HCT116 (cell line): Measurements from ENCODE around the gene ECSCR. TPM values are rescaled to one million over a fixed set of nuclear protein-coding genes. Genes with fewer than 3 reads are reported as not detected.

Experiments
- ATAC-seq: fragments of 200-7000 bp; cut with Tn5 transposase; 2 replicates; pipeline ENCODE4 v1.9.1; 2020; ENCODE audit warnings: mild to moderate bottlenecking, moderate library complexity
- BruUV-seq: library from RNA; stranded (reverse); fragments of 400-500 nt; replicated peaks from 2 replicates; lab custom pipeline; 2021; lab: Mats Ljungman, UMichigan
- CTCF ChIA-PET: fragments of 300-600 bp; sonication (Branson Sonifier 250); formaldehyde crosslinking; loops from one replicate; lab custom pipeline; 2021; ENCODE audit warnings: antibody characterized with exemption; lab: Charles Lee
- POLR2A ChIA-PET: fragments of 300-600, 350-600 bp; sonication (Branson Sonifier 250); formaldehyde crosslinking; loops from one replicate; lab custom pipeline; 2021; ENCODE audit warnings: antibody characterized with exemption; lab: Charles Lee
- RAD21 ChIA-PET, 2 experiments: fragments of 300-600 bp; sonication (Branson Sonifier 250); formaldehyde crosslinking; loops; one replicate each; lab custom pipeline; 2023; ENCODE audit warnings: low total read pairs in 2 of 2; ENCODE audit not compliant: uncharacterized antibody in 2 of 2, unreplicated experiment in 2 of 2, low non-redundant PET in 1 of 2; lab: Charles Lee
- DNase-seq: peaks from one replicate; pipeline ENCODE4 v3.0.0-alpha.2; 2010; ENCODE audit warnings: low read depth, low spot score
- H2AFZ ChIP-seq: fragments of 200-600 bp; shearing (Covaris generic), sonication (generic); 2 replicates; pipeline ENCODE4 v1.6.1; 2017; ENCODE audit warnings: low read depth, mixed run types, mixed read lengths, antibody characterized with exemption, low read length; ENCODE audit not compliant: poor library complexity, severe bottlenecking
- H3K27ac ChIP-seq: 2 replicates; pipeline ENCODE4 v1.5.1; 2012; ENCODE audit warnings: low read depth, low read length
- H3K27me3 ChIP-seq: fragments of 200-600 bp; sonication (generic); 2 replicates; pipeline ENCODE4 v1.6.1; 2016; ENCODE audit warnings: mixed run types, low read length, mixed read lengths; ENCODE audit not compliant: insufficient read depth
- H3K36me3 ChIP-seq, 2 experiments: fragments of 200-500 bp in 1 of 2; fragments of 200-600 bp in 1 of 2; sonication (Bioruptor generic) in 1 of 2; sonication (generic) in 1 of 2; 2 replicates each; pipeline versions ENCODE4 v1.5.1 to v1.6.1; 2014 to 2016; ENCODE audit warnings: low read length in 2 of 2, inconsistent platforms in 1 of 2, mixed read lengths in 1 of 2, mixed run types in 1 of 2; ENCODE audit not compliant: insufficient read depth in 2 of 2, control insufficient read depth in 1 of 2
- H3K4me1 ChIP-seq, 2 experiments: fragments of 200-600 bp in 1 of 2; sonication (generic) in 1 of 2; 2 replicates each; pipeline versions ENCODE4 v1.5.1 to v1.6.1; 2012 to 2017; ENCODE audit warnings: low read length in 2 of 2, inconsistent platforms in 1 of 2, mild to moderate bottlenecking in 1 of 2, mixed read lengths in 1 of 2, mixed run types in 1 of 2, moderate library complexity in 1 of 2; ENCODE audit not compliant: insufficient read depth in 2 of 2, control insufficient read depth in 1 of 2
- H3K4me2 ChIP-seq: fragments of 200-600 bp; sonication (generic); 2 replicates; pipeline ENCODE4 v1.6.1; 2017; ENCODE audit warnings: mixed run types, low read length, mixed read lengths
- H3K4me3 ChIP-seq, 2 experiments: fragments of 200-600 bp in 1 of 2; sonication (generic) in 1 of 2; replicated peaks in 1 of 2; 2 replicates each; pipeline ENCODE4 v1.5.1; 2011 to 2016; ENCODE audit warnings: low read length in 2 of 2, control low read depth in 1 of 2, low read depth in 1 of 2, mild to moderate bottlenecking in 1 of 2, mixed read lengths in 1 of 2, mixed run types in 1 of 2
- H3K79me2 ChIP-seq: fragments of 200-600 bp; sonication (generic); 2 replicates; pipeline ENCODE4 v1.6.1; 2017; ENCODE audit warnings: mild to moderate bottlenecking, mixed run types, low read length, moderate library complexity, mixed read lengths; ENCODE audit not compliant: insufficient read depth
- H3K9ac ChIP-seq: fragments of 200-600 bp; sonication (generic); 2 replicates; pipeline ENCODE4 v1.6.1; 2016; ENCODE audit warnings: low read length, mixed read lengths
- H3K9me2 ChIP-seq: fragments of 200-600 bp; sonication (generic), shearing (Covaris generic); 2 replicates; pipeline ENCODE4 v1.6.1; 2017; ENCODE audit warnings: mixed run types, mild to moderate bottlenecking, moderate library complexity; ENCODE audit not compliant: insufficient read depth
- H3K9me3 ChIP-seq, 2 experiments: fragments of 200-500 bp in 1 of 2; fragments of 200-600 bp in 1 of 2; sonication (Bioruptor generic) in 1 of 2; sonication (generic) in 1 of 2; 2 replicates each; pipeline ENCODE4 v1.6.1; 2014 to 2017; ENCODE audit warnings: low read length in 2 of 2, mixed read lengths in 2 of 2, inconsistent platforms in 1 of 2, low read depth in 1 of 2, mild to moderate bottlenecking in 1 of 2, mixed run types in 1 of 2, moderate library complexity in 1 of 2; ENCODE audit not compliant: control insufficient read depth in 1 of 2, insufficient read depth in 1 of 2
- H4K20me1 ChIP-seq: fragments of 200-600 bp; sonication (generic), shearing (Covaris generic); 2 replicates; pipeline ENCODE4 v1.6.1; 2017; ENCODE audit warnings: mixed run types, mild to moderate bottlenecking, moderate library complexity; ENCODE audit not compliant: insufficient read depth
- EGR1 ChIP-seq: IDR thresholded peaks from 2 replicates; pipeline ENCODE4 v1.6.1; 2012; ENCODE audit warnings: low read depth
- EZH2 ChIP-seq: fragments of 200-600 bp; sonication (generic); IDR thresholded peaks from 2 replicates; pipeline ENCODE4 v1.6.1; 2017; ENCODE audit warnings: antibody characterized with exemption, mixed run types
- YY1 ChIP-seq: IDR thresholded peaks from 2 replicates; pipeline ENCODE4 v1.6.1; 2011; ENCODE audit warnings: low read length, low read depth, moderate library complexity, mild to moderate bottlenecking; ENCODE audit not compliant: insufficient replicate concordance; ENCODE audit errors: extremely low read depth
- intact Hi-C: fragments of 100-400 bp; cut with micrococcal nuclease; formaldehyde crosslinking; loops from 2 replicates; pipeline ENCODE4 v1.10.0; 2022
- total RNA-seq: library from RNA; stranded (reverse); gene quantifications from one replicate; pipeline ENCODE4 v1.2.1, GENCODE V29; 2021; ENCODE audit not compliant: unreplicated experiment
- TF ChIP-seq, protein P1 (sequence below): IDR thresholded peaks from 2 replicates; pipeline ENCODE4 v1.6.1; 2011; ENCODE audit warnings: mild to moderate bottlenecking, low read length, moderate library complexity; ENCODE audit not compliant: insufficient replicate concordance; ENCODE audit errors: extremely low read depth

ECSCR gene
- total RNA-seq, 1 experiment from 2014 or later = not detected

DNA sequence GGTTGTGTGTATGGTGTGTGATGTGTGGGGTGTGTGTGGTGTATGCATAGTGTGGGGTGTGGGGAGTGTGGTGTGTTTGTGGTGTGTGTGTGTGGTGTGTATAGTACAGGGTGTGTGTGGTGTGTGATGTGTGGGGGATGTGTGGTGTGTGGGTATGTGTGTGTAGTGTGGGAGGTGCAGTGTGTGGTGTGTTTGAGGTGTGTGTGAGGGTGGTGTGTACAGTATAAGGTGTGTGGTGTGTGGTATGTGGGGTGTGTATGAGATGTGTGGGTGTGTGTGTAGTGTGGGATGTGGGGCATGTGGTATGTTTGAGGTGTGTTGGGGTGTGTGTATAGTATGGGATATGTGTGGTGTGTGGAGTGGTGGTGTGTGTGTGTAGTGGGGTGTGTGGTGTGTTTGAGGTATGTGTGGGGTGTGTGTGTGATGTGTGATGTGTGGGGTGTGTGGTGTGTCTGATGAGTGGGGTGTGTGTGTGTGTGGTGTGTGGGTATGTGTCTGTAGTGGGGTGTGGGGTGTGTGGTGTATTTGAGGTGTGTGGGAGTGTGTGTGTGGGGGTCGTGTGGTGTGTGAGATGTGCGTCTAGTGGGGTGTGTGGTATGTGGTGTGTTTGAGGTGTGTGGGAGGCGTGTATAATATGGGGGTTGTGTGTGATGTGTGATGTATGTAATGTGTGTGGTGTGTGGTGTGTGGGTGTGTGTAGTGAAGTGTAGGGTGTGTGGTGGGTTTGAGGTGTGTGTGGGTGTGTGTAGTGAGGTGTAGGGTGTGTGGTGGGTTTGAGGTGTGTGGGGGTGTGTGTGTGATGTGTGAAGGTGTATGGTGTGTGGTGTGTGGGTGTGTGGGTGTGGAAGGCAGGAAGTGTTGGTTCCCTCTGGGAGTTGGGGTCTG lies 8.6 kb downstream of the ECSCR start:
- ATAC-seq (no peak), DNase-seq (no peak)
- Histone ChIP-seq H2AFZ (no peak overlapping the region), H3K9me2 (no peaks in the 10 kb centered on the region), H4K20me1 (no peaks in the 10 kb centered on the region), H3K9ac (no peak overlapping the region), H3K4me3 (no peak overlapping the region), H3K4me2 (no peak overlapping the region), H3K79me2 (no peaks in the 10 kb centered on the region), H3K27ac (no peak overlapping the region), H3K9me3 (no peaks in the 10 kb centered on the region), H3K4me1 (peaks cover 0 to 2% of the 10 kb centered on the region in 2 experiments; a peak in 1 of 4 replicates), H3K36me3 (no peaks in the 10 kb centered on the region), H3K27me3 (no peaks in the 10 kb centered on the region)
- CTCF ChIA-PET = no interaction called here
- intact Hi-C loops = no loop called here
- RAD21 ChIA-PET = no interaction called here
- TF ChIP-seq EGR1 (no peak), EZH2 (no peak), YY1 (no peak)
- TF ChIP-seq, protein P1, sequence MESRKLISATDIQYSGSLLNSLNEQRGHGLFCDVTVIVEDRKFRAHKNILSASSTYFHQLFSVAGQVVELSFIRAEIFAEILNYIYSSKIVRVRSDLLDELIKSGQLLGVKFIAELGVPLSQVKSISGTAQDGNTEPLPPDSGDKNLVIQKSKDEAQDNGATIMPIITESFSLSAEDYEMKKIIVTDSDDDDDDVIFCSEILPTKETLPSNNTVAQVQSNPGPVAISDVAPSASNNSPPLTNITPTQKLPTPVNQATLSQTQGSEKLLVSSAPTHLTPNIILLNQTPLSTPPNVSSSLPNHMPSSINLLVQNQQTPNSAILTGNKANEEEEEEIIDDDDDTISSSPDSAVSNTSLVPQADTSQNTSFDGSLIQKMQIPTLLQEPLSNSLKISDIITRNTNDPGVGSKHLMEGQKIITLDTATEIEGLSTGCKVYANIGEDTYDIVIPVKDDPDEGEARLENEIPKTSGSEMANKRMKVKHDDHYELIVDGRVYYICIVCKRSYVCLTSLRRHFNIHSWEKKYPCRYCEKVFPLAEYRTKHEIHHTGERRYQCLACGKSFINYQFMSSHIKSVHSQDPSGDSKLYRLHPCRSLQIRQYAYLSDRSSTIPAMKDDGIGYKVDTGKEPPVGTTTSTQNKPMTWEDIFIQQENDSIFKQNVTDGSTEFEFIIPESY = no peak
- BruUV-seq = no TSS peak
- POLR2A ChIA-PET = no interaction called here
